Ovary (tissue), 9 donors: ENCODE data around the gene SLC1A2. TPM values are rescaled to one million over a fixed set of nuclear protein-coding genes. Genes with fewer than 3 reads are reported as not detected.

Experiments used
- DNase-seq, 5 donors: peaks; one replicate each; pipeline ENCODE4 v3.0.0-alpha.2; 2019 to 2020
- H3K27ac ChIP-seq, 2 donors: fragments of 200-600 bp; one replicate each; pipeline versions ENCODE4 v1.5.1 to v1.8.0; 2019 to 2022
- H3K27me3 ChIP-seq: fragments of 200-600 bp; one replicate; pipeline ENCODE4 v1.8.0; 2022
- H3K36me3 ChIP-seq: fragments of 200-600 bp; sonication (generic); one replicate; pipeline ENCODE4 v1.5.1; 2019
- H3K4me1 ChIP-seq: one replicate; pipeline ENCODE4 v1.8.1; 2013; ENCODE audit warnings: mild to moderate bottlenecking, moderate library complexity; ENCODE audit not compliant: insufficient read depth
- H3K4me3 ChIP-seq: fragments of 200-600 bp; sonication (generic); one replicate; pipeline ENCODE4 v1.5.1; 2017
- H3K9me3 ChIP-seq, 2 donors: fragments of 200-600 bp in 1 of 2; sonication (generic) in 1 of 2; one replicate each; pipeline versions ENCODE4 v1.5.1 to v1.8.1; 2013 to 2019; ENCODE audit warnings: mild to moderate bottlenecking in 1 of 2, moderate library complexity in 1 of 2
- CTCF ChIP-seq, 3 donors: fragments of 450-650 bp in 2 of 3; fragments of 200-600 bp in 1 of 3; IDR thresholded peaks; one replicate each; pipeline versions ENCODE4 v1.5.1 to v1.8.0; 2016 to 2022; ENCODE audit warnings: antibody characterized with exemption in 3 of 3, mild to moderate bottlenecking in 1 of 3
- EP300 ChIP-seq: sonication (generic); formaldehyde crosslinking; IDR thresholded peaks from one replicate; pipeline ENCODE4 v1.6.1; 2017; ENCODE audit warnings: antibody characterized with exemption
- POLR2A ChIP-seq: fragments of 450-650 bp; IDR thresholded peaks from one replicate; pipeline ENCODE4 v1.6.1; 2017; ENCODE audit warnings: antibody characterized with exemption, mild to moderate bottlenecking, moderate library complexity
- WGBS, 3 donors: extraction: QIAGEN DNeasy Blood & Tissue Kit in 1 of 3; methylation state at CpG; one replicate each; pipeline versions ENCODE4 v1.1.5 to v1.1.7; 2013 to 2017; 5-methylcytosine and 5-hydroxymethylcytosine counted together
- intact Hi-C, 4 donors: fragments of 100-400 bp; cut with DNase I; formaldehyde crosslinking; loops; one replicate each; pipeline versions ENCODE4 v1.11.0 to v1.15.1; 2022 to 2023
- polyA plus RNA-seq, 2 donors: library from polyadenylated mRNA; stranded (reverse); fragments of 200-250 nt in 1 of 2; fragments of 350-450 nt in 1 of 2; fragmentation: Illumina TruSeq in 1 of 2; extraction: RNeasy Lipid Tissue Mini Kit (QIAGEN cat#74804) in 1 of 2; gene quantifications; one replicate each; pipeline ENCODE4 v1.2.3, GENCODE V29; 2013 to 2014
- total RNA-seq, 7 donors: library from RNA; depleted of rRNA in 2 of 7; stranded (reverse); fragments of >200 nt in 2 of 7; fragmentation: NEBNext Ultra II Directional in 3 of 7; extraction: Animal tissue kit (Norgen Biotek cat#: 25700) in 3 of 7; gene quantifications; one replicate each; pipeline versions ENCODE4 v1.1.0 to v1.2.4, GENCODE V29; 2016 to 2023
- donor health status: DM: no; HTN: no; CAD: no; lungs with moderate emphysema.
- donor health status: DM: no; HTN: no; CAD: no.
- donor health status: Bipolar disorder and iron deficiency.
- donor health status: DM: yes; HTN: yes; CAD: no.
- donor health status: DM: no; HTN: no; CAD: no.
- donor health status: DM: yes; HTN: yes; CAD: no.

The SLC1A2 gene
- total and polyA plus RNA-seq, 9 donors, result 0.02 to 0.80 (median 0.15) TPM

DNA sequence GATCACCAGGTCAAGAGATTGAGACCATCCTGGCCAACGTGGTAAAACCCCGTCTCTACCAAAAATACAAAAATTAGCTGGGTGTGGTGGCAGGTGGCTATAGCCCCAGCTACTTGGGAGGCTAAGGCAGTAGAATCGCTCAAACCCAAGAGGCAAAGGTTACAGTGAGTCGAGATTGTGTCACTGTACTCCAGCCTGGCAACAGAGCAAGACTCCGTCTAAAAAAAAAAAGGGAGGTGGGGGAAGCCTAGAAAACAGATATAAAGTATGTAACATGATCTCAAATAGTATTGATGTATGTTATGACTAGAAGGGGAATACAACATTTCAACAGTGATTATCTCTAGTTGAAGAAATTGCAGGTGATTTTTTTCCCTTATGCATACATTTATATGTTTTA is 61.4 kb downstream of the SLC1A2 start:
- H3K36me3 ChIP-seq, result no peaks in the 10 kb centered on the region
- H3K4me3 ChIP-seq, result no peak overlapping the region
- H3K27ac ChIP-seq, result no peak overlapping the region
- no peak for DNase-seq
- intact Hi-C loops, result no loop called here
- H3K9me3 ChIP-seq, result no peaks in the 10 kb centered on the region
- TF ChIP-seq EP300 (no peak), CTCF (IDR thresholded peaks at IDR 0.05) (no peak), POLR2A (no peak)
- no peaks in the 10 kb centered on the region for H3K27me3 ChIP-seq
- H3K4me1 ChIP-seq, result no peaks in the 10 kb centered on the region
- WGBS, 3 donors, result 29 to 55% (median 42%) methylated on average over 5 of the region's 5 CpGs

DNA sequence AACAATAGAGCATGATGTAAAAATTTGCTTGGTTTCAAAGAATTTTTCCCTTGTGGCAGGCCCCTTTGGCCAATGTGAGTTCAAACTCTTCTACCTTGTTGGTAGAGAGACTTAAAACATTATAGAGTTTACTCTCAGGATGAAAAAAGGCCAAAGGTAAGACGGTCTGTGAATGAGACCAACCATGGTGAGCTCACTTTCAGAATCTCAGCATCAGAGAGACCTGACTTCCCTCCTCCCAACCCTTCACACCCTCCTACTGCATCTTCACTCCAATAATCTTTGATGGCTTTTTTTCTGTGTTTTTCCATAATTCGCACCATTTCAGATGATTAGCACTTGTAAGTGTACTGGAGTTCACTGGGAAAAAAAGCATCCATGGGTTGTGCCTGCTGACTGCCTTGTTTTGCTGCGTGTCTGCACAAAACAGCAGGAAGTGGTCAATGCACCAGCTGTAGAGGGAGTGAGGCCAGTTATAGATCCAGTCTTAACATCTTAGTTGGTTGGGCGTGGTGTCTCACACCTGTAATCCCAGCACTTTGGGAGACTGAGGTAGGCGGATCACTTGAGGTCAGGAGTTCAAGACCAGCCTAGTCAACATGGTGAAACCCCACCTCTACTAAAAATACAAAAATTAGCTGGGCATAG is 64.1 kb downstream of the SLC1A2 start:
- no peak for TF ChIP-seq CTCF (IDR thresholded peaks at IDR 0.05)
- no peak for TF ChIP-seq EP300
- TF ChIP-seq POLR2A, result no peak
- 83 to 91% (median 91%) methylated on average over 5 of the region's 5 CpGs for WGBS, 3 donors
- Histone ChIP-seq H3K27me3 (no peaks in the 10 kb centered on the region), H3K4me3 (no peak overlapping the region), H3K27ac (no peak overlapping the region), H3K36me3 (no peaks in the 10 kb centered on the region), H3K4me1 (no peaks in the 10 kb centered on the region), H3K9me3 (no peaks in the 10 kb centered on the region)
- intact Hi-C loops, result no loop called here
- DNase-seq, result no peak

DNA sequence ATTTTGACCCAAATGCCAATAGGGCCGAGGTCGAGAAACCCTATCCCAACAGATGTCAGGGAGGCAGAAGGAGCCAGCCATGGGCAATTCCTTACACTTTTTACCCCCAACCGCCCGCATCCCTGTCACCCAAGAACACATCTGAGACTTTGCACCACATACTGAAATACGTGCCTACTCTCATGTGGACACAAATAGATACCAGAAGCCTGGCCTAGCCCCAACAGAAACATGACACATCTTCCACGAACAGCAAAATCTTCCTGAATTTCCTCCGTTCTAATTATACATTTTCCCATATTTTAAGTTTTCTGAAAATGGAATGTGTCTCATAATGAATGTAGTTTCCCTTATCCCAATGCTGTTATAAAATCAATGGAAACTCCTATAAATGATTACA is 64.7 kb downstream of the SLC1A2 start:
- 73 to 80% (median 74%) methylated on average over 7 of the region's 7 CpGs for WGBS, 3 donors
- DNase-seq, result no peak
- Histone ChIP-seq H3K4me1 (no peaks in the 10 kb centered on the region), H3K9me3 (no peaks in the 10 kb centered on the region), H3K27me3 (no peaks in the 10 kb centered on the region), H3K36me3 (no peaks in the 10 kb centered on the region), H3K4me3 (no peak overlapping the region), H3K27ac (no peak overlapping the region)
- no peak for TF ChIP-seq CTCF (IDR thresholded peaks at IDR 0.05)
- TF ChIP-seq POLR2A, result no peak
- TF ChIP-seq EP300, result no peak
- intact Hi-C loops, result no loop called here

DNA sequence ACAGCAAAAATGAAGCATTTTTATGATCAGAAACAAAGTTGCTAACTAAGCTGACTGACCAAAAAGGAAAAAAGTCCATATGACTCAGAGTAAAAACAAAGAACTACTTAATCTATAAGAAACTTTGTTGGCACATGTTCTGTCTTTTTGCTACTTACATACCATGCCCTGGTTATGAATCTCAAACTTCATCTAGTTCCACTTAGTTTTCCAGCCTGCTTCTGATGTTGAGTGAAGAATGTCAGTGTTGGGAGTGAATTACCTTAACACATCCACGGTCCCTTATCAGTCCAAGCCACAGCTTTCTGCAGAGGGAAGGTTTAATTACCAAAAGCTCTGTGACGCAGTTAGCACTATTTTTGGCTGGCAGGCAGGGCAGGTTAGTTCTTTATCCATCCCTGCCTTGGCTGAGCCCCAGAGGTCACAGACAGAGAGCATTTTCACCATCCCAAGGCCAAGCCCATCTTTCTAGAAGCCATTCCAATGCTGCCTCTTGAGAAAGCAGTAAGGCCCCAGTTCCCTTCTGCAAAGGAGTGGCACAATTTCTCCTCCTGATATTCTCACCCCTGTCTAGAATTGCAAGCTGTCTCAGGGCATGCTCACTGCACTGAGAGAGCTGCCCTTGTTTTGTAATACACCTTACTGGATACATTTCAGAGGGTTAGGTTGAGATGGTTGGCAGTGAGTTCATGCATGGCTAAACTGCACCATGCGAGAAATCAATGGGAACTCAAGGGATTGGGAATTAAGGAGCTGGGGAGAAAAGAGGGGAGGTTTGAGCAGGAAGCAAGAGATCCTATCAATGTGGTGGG is 67.1 kb downstream of the SLC1A2 start:
- no peak overlapping the region for H3K27ac ChIP-seq
- H3K36me3 ChIP-seq, result no peaks in the 10 kb centered on the region
- no peak for TF ChIP-seq POLR2A
- no peak for TF ChIP-seq CTCF (IDR thresholded peaks at IDR 0.05)
- 45 to 56% (median 54%) methylated on average over 3 of the region's 3 CpGs for WGBS, 3 donors
- intact Hi-C loops, result no loop called here
- no peaks in the 10 kb centered on the region for H3K9me3 ChIP-seq
- H3K4me1 ChIP-seq, result no peaks in the 10 kb centered on the region
- H3K27me3 ChIP-seq, result no peaks in the 10 kb centered on the region
- no peak overlapping the region for H3K4me3 ChIP-seq
- DNase-seq, result no peak
